ENCODE data around the gene RHBG. TPM values are rescaled to one million over a fixed set of nuclear protein-coding genes. Genes with fewer than 3 reads are reported as not detected.

Gene RHBG
- total RNA-seq, 1 donor = not detected

DNA sequence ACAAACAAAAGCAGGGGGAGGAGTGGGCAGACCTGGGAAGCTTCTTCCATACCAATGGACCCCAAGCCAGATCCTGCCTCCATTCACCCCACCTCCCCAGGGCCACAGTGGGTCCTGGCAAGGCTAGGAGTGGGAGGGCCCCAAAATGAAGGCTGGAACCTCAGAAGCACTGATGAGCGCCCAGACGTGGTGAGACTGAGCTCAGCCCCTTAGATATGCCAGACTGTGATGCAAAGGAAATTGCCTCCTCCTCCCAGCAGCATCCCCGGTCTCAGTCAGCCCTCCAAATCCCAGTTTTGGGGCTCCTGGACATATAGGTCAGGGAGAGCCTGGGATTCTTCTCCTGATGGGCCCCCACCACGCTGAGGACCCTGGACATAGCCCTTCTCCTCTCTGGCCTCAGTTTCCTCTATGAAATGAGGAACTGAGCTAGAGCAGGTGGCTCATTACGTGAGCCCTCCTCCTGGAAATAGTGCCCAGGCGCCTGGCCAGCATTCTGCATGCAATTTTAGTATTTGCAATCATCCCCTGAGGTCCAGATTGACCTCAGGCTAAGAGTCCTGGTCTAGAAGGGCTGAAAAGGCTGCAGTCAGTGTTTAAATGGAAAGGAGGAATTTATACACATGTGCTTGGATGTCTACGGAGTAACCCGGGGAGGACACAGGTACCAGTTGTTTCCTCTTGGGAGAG lies 33.5 kb downstream of the RHBG start:
- Histone ChIP-seq H3K9me3 (ENCODE audit: low read depth, low read length) (no peaks in the 10 kb centered on the region), H3K4me1 (ENCODE audit: insufficient read depth, low read length) (no peaks in the 10 kb centered on the region), H3K4me3 (ENCODE audit: low read length) (no peak overlapping the region), H3K27me3 (ENCODE audit: insufficient read depth, low read length) (peaks cover 15% of the 10 kb centered on the region)

GRCh38 chr1:156405670-156406069 lies 36.7 kb downstream of the RHBG start:
- Histone ChIP-seq H3K4me1 (ENCODE audit: insufficient read depth, low read length) (no peaks in the 10 kb centered on the region), H3K27me3 (ENCODE audit: insufficient read depth, low read length) (peaks cover 15% of the 10 kb centered on the region), H3K4me3 (ENCODE audit: low read length) (no peak overlapping the region), H3K9me3 (ENCODE audit: low read depth, low read length) (no peaks in the 10 kb centered on the region)

DNA sequence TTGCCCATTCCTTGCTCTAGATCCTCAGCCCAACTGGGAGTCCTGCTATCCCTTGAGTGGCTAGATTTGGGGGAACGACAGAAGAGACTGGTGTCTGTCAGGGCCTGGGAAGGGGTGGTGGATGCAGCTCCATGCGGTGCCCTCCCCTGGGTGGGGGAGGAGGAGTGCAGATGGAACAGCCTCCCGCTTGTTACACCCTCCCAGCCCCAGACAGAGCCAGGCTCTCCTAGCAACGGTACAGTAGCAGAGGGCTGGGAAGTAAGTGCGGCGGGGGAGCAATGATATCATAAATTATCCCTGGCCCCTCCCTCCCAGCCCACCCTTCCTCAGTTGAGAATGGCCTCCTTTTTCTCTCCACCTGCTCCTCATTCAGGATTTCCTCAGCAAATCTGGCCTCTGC lies 37.2 kb downstream of the RHBG start:
- H3K4me3 ChIP-seq (ENCODE audit: low read length) = no peak overlapping the region
- no peaks in the 10 kb centered on the region for H3K4me1 ChIP-seq (ENCODE audit: insufficient read depth, low read length)
- no peaks in the 10 kb centered on the region for H3K9me3 ChIP-seq (ENCODE audit: low read depth, low read length)
- H3K27me3 ChIP-seq (ENCODE audit: insufficient read depth, low read length) = peaks cover 15% of the 10 kb centered on the region

DNA sequence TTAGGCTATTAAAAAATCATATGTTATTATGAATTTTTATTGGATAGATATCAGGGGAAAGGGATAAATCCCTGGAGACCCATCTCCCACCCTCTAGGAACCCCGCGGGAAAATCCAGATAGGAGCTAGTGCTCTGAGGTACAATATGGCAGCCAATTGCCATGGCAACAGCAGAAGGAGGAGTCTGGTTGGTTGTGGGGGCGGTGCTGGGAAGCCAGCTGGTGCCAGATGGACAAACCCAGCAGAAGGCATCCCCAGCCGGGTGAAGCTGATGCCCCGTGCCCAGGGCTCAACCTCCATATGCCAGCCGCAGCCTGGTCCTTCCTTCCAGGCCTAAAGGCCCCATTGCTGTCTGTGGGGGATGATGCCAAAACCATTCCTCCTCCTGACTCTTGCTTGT lies 38.3 kb downstream of the RHBG start:
- Histone ChIP-seq H3K4me3 (ENCODE audit: low read length) (no peak overlapping the region), H3K27me3 (ENCODE audit: insufficient read depth, low read length) (peaks cover 15% of the 10 kb centered on the region), H3K9me3 (ENCODE audit: low read depth, low read length) (no peaks in the 10 kb centered on the region), H3K4me1 (ENCODE audit: insufficient read depth, low read length) (no peaks in the 10 kb centered on the region)

- H3K27me3 ChIP-seq (ENCODE audit: insufficient read depth, low read length) = peaks cover 15% of the 10 kb centered on the region
- no peaks in the 10 kb centered on the region for H3K9me3 ChIP-seq (ENCODE audit: low read depth, low read length)
- H3K4me1 ChIP-seq (ENCODE audit: insufficient read depth, low read length) = no peaks in the 10 kb centered on the region
- no peak overlapping the region for H3K4me3 ChIP-seq (ENCODE audit: low read length)
Measured at GRCh38 chr1:156407760-156408159, 38.7 kb downstream of the RHBG start.

DNA sequence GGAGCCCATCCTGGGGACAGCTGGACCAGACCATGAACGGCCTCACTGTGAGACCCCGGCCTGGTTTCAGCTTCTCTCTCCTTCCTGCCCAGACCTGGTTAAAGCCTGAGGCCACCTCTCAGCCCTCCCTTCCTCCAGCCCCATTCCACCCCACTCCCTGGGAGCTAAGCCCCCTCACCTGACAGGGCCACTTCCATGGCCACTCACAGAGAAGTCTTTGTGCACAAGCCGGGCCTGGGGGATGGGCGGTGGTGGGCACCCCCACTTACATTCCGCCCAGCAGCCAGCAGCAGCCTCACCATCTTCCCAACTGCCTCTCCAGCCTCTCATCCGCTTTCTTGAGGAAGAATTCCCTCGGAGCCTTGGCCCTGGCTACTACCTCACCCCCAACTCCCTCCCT lies 40.4 kb downstream of the RHBG start:
- peaks cover 18% of the 10 kb centered on the region for H3K27me3 ChIP-seq (ENCODE audit: insufficient read depth, low read length)
- H3K4me1 ChIP-seq (ENCODE audit: insufficient read depth, low read length) = no peaks in the 10 kb centered on the region
- H3K9me3 ChIP-seq (ENCODE audit: low read depth, low read length) = no peaks in the 10 kb centered on the region
- H3K4me3 ChIP-seq (ENCODE audit: low read length) = no peak overlapping the region

DNA sequence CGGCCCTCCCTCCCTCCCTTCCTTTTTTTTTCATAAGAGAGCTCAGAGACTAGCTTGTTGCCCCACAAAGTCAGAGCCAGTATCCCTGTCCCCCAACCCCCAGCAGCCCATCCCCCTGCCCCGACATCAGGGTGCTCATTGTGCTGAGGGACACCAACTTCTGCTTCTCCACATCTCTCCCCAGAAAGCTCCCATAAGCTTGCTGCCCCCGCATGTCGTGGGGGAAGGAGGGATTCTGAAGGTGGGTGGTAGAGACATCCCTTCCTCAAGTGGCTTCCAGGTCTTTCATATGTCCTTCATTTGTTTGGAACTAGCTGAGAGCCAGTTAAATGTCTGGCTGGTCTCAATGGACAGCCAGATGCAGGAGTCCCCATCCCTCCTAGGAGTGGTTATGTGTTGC lies 41.2 kb downstream of the RHBG start:
- Histone ChIP-seq H3K27me3 (ENCODE audit: insufficient read depth, low read length) (peaks cover 25% of the 10 kb centered on the region), H3K9me3 (ENCODE audit: low read depth, low read length) (no peaks in the 10 kb centered on the region)

GRCh38 chr1:156410740-156411139 lies 41.7 kb downstream of the RHBG start:
- H3K4me3 ChIP-seq (ENCODE audit: low read length) = no peak overlapping the region
- no peaks in the 10 kb centered on the region for H3K4me1 ChIP-seq (ENCODE audit: insufficient read depth, low read length)
- no peaks in the 10 kb centered on the region for H3K9me3 ChIP-seq (ENCODE audit: low read depth, low read length)
- H3K27me3 ChIP-seq (ENCODE audit: insufficient read depth, low read length) = peaks cover 30% of the 10 kb centered on the region

More for the DNA sequence above, 41.2 kb downstream of the RHBG start:
- H3K4me1 ChIP-seq (ENCODE audit: insufficient read depth, low read length) = no peaks in the 10 kb centered on the region
- no peak overlapping the region for H3K4me3 ChIP-seq (ENCODE audit: low read length)

- no peaks in the 10 kb centered on the region for H3K9me3 ChIP-seq (ENCODE audit: low read depth, low read length)
- H3K4me1 ChIP-seq (ENCODE audit: insufficient read depth, low read length) = no peaks in the 10 kb centered on the region
- H3K27me3 ChIP-seq (ENCODE audit: insufficient read depth, low read length) = peaks cover 38% of the 10 kb centered on the region
Measured at GRCh38 chr1:156412653-156413321, 43.8 kb downstream of the RHBG start.

GRCh38 chr1:156413391-156414246 lies 44.6 kb downstream of the RHBG start:
- Histone ChIP-seq H3K4me1 (ENCODE audit: insufficient read depth, low read length) (no peaks in the 10 kb centered on the region), H3K4me3 (ENCODE audit: low read length) (no peak overlapping the region), H3K9me3 (ENCODE audit: low read depth, low read length) (no peaks in the 10 kb centered on the region), H3K27me3 (ENCODE audit: insufficient read depth, low read length) (peaks cover 46% of the 10 kb centered on the region)

More at GRCh38 chr1:156412653-156413321, 43.8 kb downstream of the RHBG start:
- no peak overlapping the region for H3K4me3 ChIP-seq (ENCODE audit: low read length)

DNA sequence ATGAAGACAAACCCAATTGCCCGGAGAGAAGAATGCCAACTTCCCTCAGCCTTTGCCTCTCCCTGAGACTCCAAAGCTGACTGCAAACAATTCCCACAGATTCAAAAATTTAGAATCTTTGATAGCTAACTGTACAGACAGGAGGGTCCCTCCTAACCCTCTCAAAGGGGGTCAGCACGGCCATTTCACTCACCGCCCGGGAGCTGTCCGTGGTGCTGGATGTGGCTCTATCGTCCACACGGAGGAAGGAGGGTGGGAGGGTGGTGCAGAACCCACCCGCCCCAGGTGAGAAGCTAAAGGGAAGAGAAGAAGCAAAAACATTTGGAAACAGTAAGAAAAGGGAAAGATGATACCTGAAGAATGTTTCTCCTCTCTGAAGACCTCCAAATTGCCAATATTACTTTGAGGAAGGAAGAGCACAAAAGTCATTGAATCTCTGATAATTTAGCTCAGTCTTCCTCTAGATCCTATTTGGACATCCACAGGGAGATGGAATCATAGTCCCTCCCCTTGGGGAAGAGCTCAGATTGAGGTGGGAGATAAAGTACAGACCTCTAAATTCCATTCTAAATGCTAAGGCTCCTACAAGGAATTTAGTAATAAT lies 45.6 kb downstream of the RHBG start:
- H3K27me3 ChIP-seq (ENCODE audit: insufficient read depth, low read length) = peaks cover 55% of the 10 kb centered on the region
- no peak overlapping the region for H3K4me3 ChIP-seq (ENCODE audit: low read length)
- H3K9me3 ChIP-seq (ENCODE audit: low read depth, low read length) = no peaks in the 10 kb centered on the region
- peaks cover 3% of the 10 kb centered on the region for H3K4me1 ChIP-seq (ENCODE audit: insufficient read depth, low read length)

- Histone ChIP-seq H3K9me3 (ENCODE audit: low read depth, low read length) (no peaks in the 10 kb centered on the region), H3K27me3 (ENCODE audit: insufficient read depth, low read length) (peaks cover 79% of the 10 kb centered on the region), H3K4me1 (ENCODE audit: insufficient read depth, low read length) (peaks cover 27% of the 10 kb centered on the region), H3K4me3 (ENCODE audit: low read length) (no peak overlapping the region)
Measured at GRCh38 chr1:156416993-156417392, 48.0 kb downstream of the RHBG start.

DNA sequence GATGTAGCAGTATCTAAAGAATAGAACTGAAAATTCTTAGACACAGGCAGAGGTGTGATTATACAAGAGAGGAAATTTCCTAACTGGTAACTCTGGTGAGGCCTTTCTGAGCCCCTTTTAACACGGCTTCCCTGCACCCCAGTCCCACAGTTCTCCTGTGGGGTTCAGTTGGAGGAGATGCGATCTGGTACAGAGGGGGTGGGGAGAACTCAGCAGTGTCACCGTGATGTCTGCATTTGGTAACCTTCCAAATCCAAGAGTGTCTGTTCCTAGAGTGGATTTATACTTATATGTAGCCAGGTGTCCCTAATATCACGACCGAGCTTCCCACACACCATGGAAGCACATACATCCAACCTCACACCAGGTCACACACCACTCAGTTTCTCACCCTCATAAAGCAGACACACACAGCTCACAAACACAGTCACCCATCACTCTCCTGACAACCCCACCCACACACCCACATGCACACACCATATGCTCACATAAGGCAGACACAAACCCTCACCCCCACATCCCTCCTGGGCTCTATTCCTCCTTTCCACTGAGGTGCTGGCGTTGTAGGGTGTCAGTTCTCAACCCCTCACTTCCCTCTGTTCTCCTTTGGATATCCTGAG lies 48.5 kb downstream of the RHBG start:
- peaks cover 84% of the 10 kb centered on the region for H3K27me3 ChIP-seq (ENCODE audit: insufficient read depth, low read length)
- no peaks in the 10 kb centered on the region for H3K9me3 ChIP-seq (ENCODE audit: low read depth, low read length)
- no peak overlapping the region for H3K4me3 ChIP-seq (ENCODE audit: low read length)
- H3K4me1 ChIP-seq (ENCODE audit: insufficient read depth, low read length) = peaks cover 31% of the 10 kb centered on the region

DNA sequence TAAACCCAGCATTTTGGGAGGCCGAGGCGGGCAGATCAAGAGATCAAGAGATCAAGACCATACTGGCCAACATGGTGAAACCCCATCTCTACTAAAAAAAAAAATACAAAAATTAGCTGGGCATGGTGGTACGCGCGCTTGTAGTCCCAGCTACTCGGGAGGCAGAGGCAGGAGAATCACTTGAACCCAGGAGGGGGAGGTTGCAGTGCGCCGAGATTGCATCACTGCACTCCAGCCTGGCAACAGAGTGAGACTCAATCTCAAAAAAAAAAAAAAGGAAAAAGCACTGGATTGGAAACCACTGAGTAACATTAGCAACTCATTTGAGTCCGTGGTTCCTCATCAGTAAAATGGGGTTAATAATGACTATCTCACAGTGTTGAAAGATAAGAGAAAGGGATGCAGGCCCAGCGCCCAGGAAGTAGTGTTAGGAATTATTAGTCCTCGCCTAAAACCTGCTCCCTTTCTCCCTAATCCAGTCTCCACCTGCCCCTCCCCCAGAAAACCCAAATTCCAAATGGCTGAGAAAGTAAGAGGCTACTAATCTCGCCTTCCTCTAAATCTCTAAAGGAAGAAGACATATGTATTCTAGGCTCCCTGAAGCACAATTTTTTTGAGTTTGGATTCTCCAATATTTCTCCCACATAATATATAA lies 49.5 kb downstream of the RHBG start:
- Histone ChIP-seq H3K9me3 (ENCODE audit: low read depth, low read length) (no peaks in the 10 kb centered on the region), H3K27me3 (ENCODE audit: insufficient read depth, low read length) (peaks cover 95% of the 10 kb centered on the region), H3K4me3 (ENCODE audit: low read length) (no peak overlapping the region), H3K4me1 (ENCODE audit: insufficient read depth, low read length) (peaks cover 31% of the 10 kb centered on the region)

All from mononuclear cell (primary cell).